HCT116 (cell line): ENCODE data around the gene A1CF. TPM values are rescaled to one million over a fixed set of nuclear protein-coding genes. Genes with fewer than 3 reads are reported as not detected.

Source experiments
- ATAC-seq: fragments of 200-7000 bp; cut with Tn5 transposase; 2 replicates; pipeline ENCODE4 v1.9.1; 2020; ENCODE audit warnings: mild to moderate bottlenecking, moderate library complexity
- BruUV-seq: library from RNA; stranded (reverse); fragments of 400-500 nt; replicated peaks from 2 replicates; lab custom pipeline; 2021; lab: Mats Ljungman, UMichigan
- CTCF ChIA-PET: fragments of 300-600 bp; sonication (Branson Sonifier 250); formaldehyde crosslinking; loops from one replicate; lab custom pipeline; 2021; ENCODE audit warnings: antibody characterized with exemption; lab: Charles Lee
- POLR2A ChIA-PET: fragments of 300-600, 350-600 bp; sonication (Branson Sonifier 250); formaldehyde crosslinking; loops from one replicate; lab custom pipeline; 2021; ENCODE audit warnings: antibody characterized with exemption; lab: Charles Lee
- RAD21 ChIA-PET, 2 experiments: fragments of 300-600 bp; sonication (Branson Sonifier 250); formaldehyde crosslinking; loops; one replicate each; lab custom pipeline; 2023; ENCODE audit warnings: low total read pairs in 2 of 2; ENCODE audit not compliant: uncharacterized antibody in 2 of 2, unreplicated experiment in 2 of 2, low non-redundant PET in 1 of 2; lab: Charles Lee
- DNase-seq: peaks from one replicate; pipeline ENCODE4 v3.0.0-alpha.2; 2010; ENCODE audit warnings: low read depth, low spot score
- H2AFZ ChIP-seq: fragments of 200-600 bp; shearing (Covaris generic), sonication (generic); 2 replicates; pipeline ENCODE4 v1.6.1; 2017; ENCODE audit warnings: low read depth, mixed run types, mixed read lengths, antibody characterized with exemption, low read length; ENCODE audit not compliant: poor library complexity, severe bottlenecking
- H3K27ac ChIP-seq: 2 replicates; pipeline ENCODE4 v1.5.1; 2012; ENCODE audit warnings: low read depth, low read length
- H3K27me3 ChIP-seq: fragments of 200-600 bp; sonication (generic); 2 replicates; pipeline ENCODE4 v1.6.1; 2016; ENCODE audit warnings: mixed run types, low read length, mixed read lengths; ENCODE audit not compliant: insufficient read depth
- H3K36me3 ChIP-seq, 2 experiments: fragments of 200-500 bp in 1 of 2; fragments of 200-600 bp in 1 of 2; sonication (Bioruptor generic) in 1 of 2; sonication (generic) in 1 of 2; 2 replicates each; pipeline versions ENCODE4 v1.5.1 to v1.6.1; 2014 to 2016; ENCODE audit warnings: low read length in 2 of 2, inconsistent platforms in 1 of 2, mixed read lengths in 1 of 2, mixed run types in 1 of 2; ENCODE audit not compliant: insufficient read depth in 2 of 2, control insufficient read depth in 1 of 2
- H3K4me1 ChIP-seq, 2 experiments: fragments of 200-600 bp in 1 of 2; sonication (generic) in 1 of 2; 2 replicates each; pipeline versions ENCODE4 v1.5.1 to v1.6.1; 2012 to 2017; ENCODE audit warnings: low read length in 2 of 2, inconsistent platforms in 1 of 2, mild to moderate bottlenecking in 1 of 2, mixed read lengths in 1 of 2, mixed run types in 1 of 2, moderate library complexity in 1 of 2; ENCODE audit not compliant: insufficient read depth in 2 of 2, control insufficient read depth in 1 of 2
- H3K4me2 ChIP-seq: fragments of 200-600 bp; sonication (generic); 2 replicates; pipeline ENCODE4 v1.6.1; 2017; ENCODE audit warnings: mixed run types, low read length, mixed read lengths
- H3K4me3 ChIP-seq, 2 experiments: fragments of 200-600 bp in 1 of 2; sonication (generic) in 1 of 2; replicated peaks in 1 of 2; 2 replicates each; pipeline ENCODE4 v1.5.1; 2011 to 2016; ENCODE audit warnings: low read length in 2 of 2, control low read depth in 1 of 2, low read depth in 1 of 2, mild to moderate bottlenecking in 1 of 2, mixed read lengths in 1 of 2, mixed run types in 1 of 2
- H3K79me2 ChIP-seq: fragments of 200-600 bp; sonication (generic); 2 replicates; pipeline ENCODE4 v1.6.1; 2017; ENCODE audit warnings: mild to moderate bottlenecking, mixed run types, low read length, moderate library complexity, mixed read lengths; ENCODE audit not compliant: insufficient read depth
- H3K9ac ChIP-seq: fragments of 200-600 bp; sonication (generic); 2 replicates; pipeline ENCODE4 v1.6.1; 2016; ENCODE audit warnings: low read length, mixed read lengths
- H3K9me2 ChIP-seq: fragments of 200-600 bp; sonication (generic), shearing (Covaris generic); 2 replicates; pipeline ENCODE4 v1.6.1; 2017; ENCODE audit warnings: mixed run types, mild to moderate bottlenecking, moderate library complexity; ENCODE audit not compliant: insufficient read depth
- H3K9me3 ChIP-seq, 2 experiments: fragments of 200-500 bp in 1 of 2; fragments of 200-600 bp in 1 of 2; sonication (Bioruptor generic) in 1 of 2; sonication (generic) in 1 of 2; 2 replicates each; pipeline ENCODE4 v1.6.1; 2014 to 2017; ENCODE audit warnings: low read length in 2 of 2, mixed read lengths in 2 of 2, inconsistent platforms in 1 of 2, low read depth in 1 of 2, mild to moderate bottlenecking in 1 of 2, mixed run types in 1 of 2, moderate library complexity in 1 of 2; ENCODE audit not compliant: control insufficient read depth in 1 of 2, insufficient read depth in 1 of 2
- H4K20me1 ChIP-seq: fragments of 200-600 bp; sonication (generic), shearing (Covaris generic); 2 replicates; pipeline ENCODE4 v1.6.1; 2017; ENCODE audit warnings: mixed run types, mild to moderate bottlenecking, moderate library complexity; ENCODE audit not compliant: insufficient read depth
- EGR1 ChIP-seq: IDR thresholded peaks from 2 replicates; pipeline ENCODE4 v1.6.1; 2012; ENCODE audit warnings: low read depth
- ELF1 ChIP-seq: IDR thresholded peaks from 2 replicates; pipeline ENCODE4 v1.6.1; 2012; ENCODE audit warnings: low read depth, borderline replicate concordance
- EZH2phosphoT487 ChIP-seq: fragments of 200-600 bp; IDR thresholded peaks from 2 replicates; pipeline ENCODE4 v1.6.1; 2018; ENCODE audit warnings: antibody characterized with exemption, borderline replicate concordance
- JUND ChIP-seq: IDR thresholded peaks from 2 replicates; pipeline ENCODE4 v1.6.1; 2012
- RAD21 ChIP-seq: IDR thresholded peaks from 2 replicates; pipeline ENCODE4 v1.6.1; 2012; ENCODE audit warnings: low read depth, mild to moderate bottlenecking
- SIN3A ChIP-seq: IDR thresholded peaks from 2 replicates; pipeline ENCODE4 v1.6.1; 2012; ENCODE audit warnings: low read depth
- SP1 ChIP-seq: IDR thresholded peaks from 2 replicates; pipeline ENCODE4 v1.6.1; 2012; ENCODE audit warnings: low read depth
- SRF ChIP-seq: IDR thresholded peaks from 2 replicates; pipeline ENCODE4 v1.6.1; 2012; ENCODE audit warnings: low read depth
- YY1 ChIP-seq: IDR thresholded peaks from 2 replicates; pipeline ENCODE4 v1.6.1; 2011; ENCODE audit warnings: low read length, low read depth, moderate library complexity, mild to moderate bottlenecking; ENCODE audit not compliant: insufficient replicate concordance; ENCODE audit errors: extremely low read depth
- ZNF274 ChIP-seq: fragments of 200-500 bp; sonication (Bioruptor generic); IDR thresholded peaks from 2 replicates; pipeline ENCODE4 v1.6.1; 2014; ENCODE audit warnings: mild to moderate bottlenecking, low read depth, low read length, inconsistent platforms
- intact Hi-C: fragments of 100-400 bp; cut with micrococcal nuclease; formaldehyde crosslinking; loops from 2 replicates; pipeline ENCODE4 v1.10.0; 2022
- total RNA-seq: library from RNA; stranded (reverse); gene quantifications from one replicate; pipeline ENCODE4 v1.2.1, GENCODE V29; 2021; ENCODE audit not compliant: unreplicated experiment
- TF ChIP-seq, protein P1 (sequence below): IDR thresholded peaks from 2 replicates; pipeline ENCODE4 v1.6.1; 2012
- TF ChIP-seq, protein P2 (sequence below): IDR thresholded peaks from 2 replicates; pipeline ENCODE4 v1.6.1; 2012
- TF ChIP-seq, protein P3 (sequence below), 3 experiments: fragments of 200-600 bp in 1 of 3; sonication (generic) in 1 of 3; IDR thresholded peaks in 2 of 3; conservative IDR thresholded peaks in 1 of 3; 2 replicates each; pipeline ENCODE4 v1.5.1; 2012 to 2017; ENCODE audit warnings: low read depth in 2 of 3, low read length in 2 of 3, antibody characterized with exemption in 1 of 3, borderline replicate concordance in 1 of 3, control low read depth in 1 of 3, mild to moderate bottlenecking in 1 of 3, mixed read lengths in 1 of 3, mixed run types in 1 of 3, moderate library complexity in 1 of 3; ENCODE audit not compliant: insufficient read depth in 1 of 3
- TF ChIP-seq, protein P4 (sequence below): IDR thresholded peaks from 2 replicates; pipeline ENCODE4 v1.6.1; 2011; ENCODE audit warnings: mild to moderate bottlenecking, low read length, moderate library complexity; ENCODE audit not compliant: insufficient replicate concordance; ENCODE audit errors: extremely low read depth

The A1CF gene
- total RNA-seq, 1 experiment from 2014 or later, result 0.30 TPM

DNA sequence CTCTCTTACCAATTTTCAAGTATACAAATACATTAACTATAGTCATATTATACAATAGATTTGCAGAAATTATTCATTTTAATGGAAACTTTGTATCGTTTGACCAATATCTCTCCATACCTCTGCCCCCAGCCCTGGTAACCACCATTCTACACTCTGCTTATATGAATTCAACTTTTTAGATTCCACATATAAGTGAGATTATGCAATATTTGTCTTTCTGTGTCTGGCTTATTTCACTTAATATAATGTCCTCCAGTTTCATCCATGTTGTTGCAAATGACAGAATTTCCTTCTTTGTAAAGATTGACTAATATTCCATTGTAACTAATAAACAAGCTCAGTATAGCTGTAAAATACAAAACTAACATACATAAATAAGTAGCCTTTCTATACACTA lies 55.4 kb downstream of the A1CF start:
- intact Hi-C loops, result no loop called here
- POLR2A ChIA-PET, result no interaction called here
- Histone ChIP-seq H3K27me3 (no peaks in the 10 kb centered on the region), H3K36me3 (no peaks in the 10 kb centered on the region), H3K27ac (no peak overlapping the region), H3K4me2 (no peak overlapping the region), H3K79me2 (no peaks in the 10 kb centered on the region), H3K4me1 (no peaks in the 10 kb centered on the region), H3K9me3 (no peaks in the 10 kb centered on the region), H3K9me2 (no peaks in the 10 kb centered on the region), H2AFZ (no peak overlapping the region), H3K9ac (no peak overlapping the region), H3K4me3 (no peak overlapping the region), H4K20me1 (no peaks in the 10 kb centered on the region)
- RAD21 ChIA-PET, result no interaction called here
- ATAC-seq (no peak), DNase-seq (no peak)
- CTCF ChIA-PET, result no interaction called here
- TF ChIP-seq EGR1 (no peak), ELF1 (no peak), JUND (no peak), YY1 (no peak), SP1 (no peak), SIN3A (no peak), RAD21 (no peak), ZNF274 (no peak), EZH2phosphoT487 (no peak), SRF (no peak)
- TF ChIP-seq, protein P1, sequence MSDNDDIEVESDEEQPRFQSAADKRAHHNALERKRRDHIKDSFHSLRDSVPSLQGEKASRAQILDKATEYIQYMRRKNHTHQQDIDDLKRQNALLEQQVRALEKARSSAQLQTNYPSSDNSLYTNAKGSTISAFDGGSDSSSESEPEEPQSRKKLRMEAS, result no peak
- TF ChIP-seq, protein P2, sequence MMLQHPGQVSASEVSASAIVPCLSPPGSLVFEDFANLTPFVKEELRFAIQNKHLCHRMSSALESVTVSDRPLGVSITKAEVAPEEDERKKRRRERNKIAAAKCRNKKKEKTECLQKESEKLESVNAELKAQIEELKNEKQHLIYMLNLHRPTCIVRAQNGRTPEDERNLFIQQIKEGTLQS, result no peak
- TF ChIP-seq, protein P3, sequence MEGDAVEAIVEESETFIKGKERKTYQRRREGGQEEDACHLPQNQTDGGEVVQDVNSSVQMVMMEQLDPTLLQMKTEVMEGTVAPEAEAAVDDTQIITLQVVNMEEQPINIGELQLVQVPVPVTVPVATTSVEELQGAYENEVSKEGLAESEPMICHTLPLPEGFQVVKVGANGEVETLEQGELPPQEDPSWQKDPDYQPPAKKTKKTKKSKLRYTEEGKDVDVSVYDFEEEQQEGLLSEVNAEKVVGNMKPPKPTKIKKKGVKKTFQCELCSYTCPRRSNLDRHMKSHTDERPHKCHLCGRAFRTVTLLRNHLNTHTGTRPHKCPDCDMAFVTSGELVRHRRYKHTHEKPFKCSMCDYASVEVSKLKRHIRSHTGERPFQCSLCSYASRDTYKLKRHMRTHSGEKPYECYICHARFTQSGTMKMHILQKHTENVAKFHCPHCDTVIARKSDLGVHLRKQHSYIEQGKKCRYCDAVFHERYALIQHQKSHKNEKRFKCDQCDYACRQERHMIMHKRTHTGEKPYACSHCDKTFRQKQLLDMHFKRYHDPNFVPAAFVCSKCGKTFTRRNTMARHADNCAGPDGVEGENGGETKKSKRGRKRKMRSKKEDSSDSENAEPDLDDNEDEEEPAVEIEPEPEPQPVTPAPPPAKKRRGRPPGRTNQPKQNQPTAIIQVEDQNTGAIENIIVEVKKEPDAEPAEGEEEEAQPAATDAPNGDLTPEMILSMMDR (IDR thresholded peaks at IDR 0.05 in 2 of 3, conservative IDR thresholded peaks at IDR 0.05 in 1 of 3; ENCODE audit: borderline replicate concordance in 1 of 3, insufficient read depth in 1 of 3, low read depth in 2 of 3, low read length in 2 of 3), result no peak
- TF ChIP-seq, protein P4, sequence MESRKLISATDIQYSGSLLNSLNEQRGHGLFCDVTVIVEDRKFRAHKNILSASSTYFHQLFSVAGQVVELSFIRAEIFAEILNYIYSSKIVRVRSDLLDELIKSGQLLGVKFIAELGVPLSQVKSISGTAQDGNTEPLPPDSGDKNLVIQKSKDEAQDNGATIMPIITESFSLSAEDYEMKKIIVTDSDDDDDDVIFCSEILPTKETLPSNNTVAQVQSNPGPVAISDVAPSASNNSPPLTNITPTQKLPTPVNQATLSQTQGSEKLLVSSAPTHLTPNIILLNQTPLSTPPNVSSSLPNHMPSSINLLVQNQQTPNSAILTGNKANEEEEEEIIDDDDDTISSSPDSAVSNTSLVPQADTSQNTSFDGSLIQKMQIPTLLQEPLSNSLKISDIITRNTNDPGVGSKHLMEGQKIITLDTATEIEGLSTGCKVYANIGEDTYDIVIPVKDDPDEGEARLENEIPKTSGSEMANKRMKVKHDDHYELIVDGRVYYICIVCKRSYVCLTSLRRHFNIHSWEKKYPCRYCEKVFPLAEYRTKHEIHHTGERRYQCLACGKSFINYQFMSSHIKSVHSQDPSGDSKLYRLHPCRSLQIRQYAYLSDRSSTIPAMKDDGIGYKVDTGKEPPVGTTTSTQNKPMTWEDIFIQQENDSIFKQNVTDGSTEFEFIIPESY, result no peak
- BruUV-seq, result no TSS peak
